IMR-90 (cell line): Measurements from ENCODE around the gene TAX1BP1. TPM values are rescaled to one million over a fixed set of nuclear protein-coding genes. Genes with fewer than 3 reads are reported as not detected.

ENCODE experiments used
- ATAC-seq: fragments of 200-7000 bp; cut with Tn5 transposase; 2 replicates; pipeline ENCODE4 v1.9.1; 2020; ENCODE audit warnings: low read depth, mild to moderate bottlenecking, moderate library complexity
- BruUV-seq: library from RNA; stranded (reverse); fragments of 400-500 nt; replicated peaks from 2 replicates; lab custom pipeline; 2021; lab: Mats Ljungman, UMichigan
- CTCF ChIA-PET: fragments of 300-600 bp; formaldehyde crosslinking; extraction: SDS; loops from one replicate; lab custom pipeline; 2021; ENCODE audit warnings: antibody characterized with exemption; lab: Yijun Ruan, JAX
- POLR2A ChIA-PET: fragments of 300-600 bp; sonication (Branson Sonifier 250); formaldehyde crosslinking; loops from one replicate; lab custom pipeline; 2022; ENCODE audit warnings: antibody characterized with exemption; ENCODE audit not compliant: unreplicated experiment; lab: Charles Lee
- DNase-seq: peaks from one replicate; pipeline ENCODE4 v3.0.0; 2013
- H2AFZ ChIP-seq: replicated peaks from 2 replicates; pipeline ENCODE3; 2013; ENCODE audit warnings: low read length, mild to moderate bottlenecking; ENCODE audit not compliant: poor library complexity
- H2AK5ac ChIP-seq: 2 replicates; pipeline ENCODE4 v1.6.1; 2013; ENCODE audit warnings: low read depth, low read length, inconsistent platforms
- H2AK9ac ChIP-seq: replicated peaks from 2 replicates; pipeline ENCODE3; 2013; ENCODE audit warnings: mild to moderate bottlenecking, low read depth, low read length, moderate library complexity; ENCODE audit not compliant: poor library complexity
- H2BK120ac ChIP-seq: 2 replicates; pipeline ENCODE4 v1.6.1; 2013; ENCODE audit warnings: low read depth, low read length, inconsistent platforms
- H2BK15ac ChIP-seq: 3 replicates; pipeline ENCODE4 v1.6.1; 2013; ENCODE audit warnings: low read depth, low read length, inconsistent platforms
- H2BK20ac ChIP-seq: 2 replicates; pipeline ENCODE4 v1.6.1; 2013; ENCODE audit warnings: low read depth, mild to moderate bottlenecking, inconsistent platforms, low read length, moderate library complexity
- H2BK5ac ChIP-seq: 2 replicates; pipeline ENCODE4 v1.6.1; 2013; ENCODE audit warnings: mild to moderate bottlenecking, low read depth, low read length, inconsistent platforms; ENCODE audit not compliant: poor library complexity, severe bottlenecking
- H3K14ac ChIP-seq: replicated peaks from 2 replicates; pipeline ENCODE4 v1.6.1; 2013; ENCODE audit warnings: low read depth, low read length, inconsistent platforms
- H3K18ac ChIP-seq: 2 replicates; pipeline ENCODE4 v1.6.1; 2013; ENCODE audit warnings: low read depth, low read length, control low read depth
- H3K23ac ChIP-seq: 2 replicates; pipeline ENCODE4 v1.6.1; 2013; ENCODE audit warnings: low read depth, low read length, inconsistent platforms
- H3K27ac ChIP-seq: 2 replicates; pipeline ENCODE4 v1.5.1; 2013; ENCODE audit warnings: mild to moderate bottlenecking, control low read depth, low read length; ENCODE audit not compliant: insufficient read depth
- H3K27me3 ChIP-seq: 2 replicates; pipeline ENCODE4 v1.6.1; 2013; ENCODE audit warnings: low read length; ENCODE audit not compliant: control insufficient read depth, insufficient read depth
- H3K36me3 ChIP-seq: 2 replicates; pipeline ENCODE4 v1.6.1; 2013; ENCODE audit warnings: low read length, mixed read lengths; ENCODE audit not compliant: control insufficient read depth, insufficient read depth
- H3K4ac ChIP-seq: 2 replicates; pipeline ENCODE4 v1.6.1; 2013; ENCODE audit warnings: low read depth, low read length, inconsistent platforms
- H3K4me1 ChIP-seq: 2 replicates; pipeline ENCODE4 v1.6.1; 2013; ENCODE audit warnings: low read length, mixed read lengths; ENCODE audit not compliant: control insufficient read depth, insufficient read depth
- H3K4me2 ChIP-seq: 2 replicates; pipeline ENCODE4 v1.6.1; 2013; ENCODE audit warnings: low read depth, mild to moderate bottlenecking, control low read depth, low read length, moderate library complexity
- H3K4me3 ChIP-seq: 2 replicates; pipeline ENCODE4 v1.5.1; 2013; ENCODE audit warnings: low read depth, mild to moderate bottlenecking, control low read depth, low read length, moderate library complexity; ENCODE audit not compliant: insufficient read depth
- H3K56ac ChIP-seq: 2 replicates; pipeline ENCODE4 v1.6.1; 2013; ENCODE audit warnings: low read length, inconsistent platforms; ENCODE audit not compliant: insufficient read depth; ENCODE audit errors: extremely low read depth
- H3K79me1 ChIP-seq, 2 experiments: 2 replicates each; pipeline ENCODE4 v1.6.1; 2013; ENCODE audit warnings: low read length in 2 of 2, inconsistent platforms in 1 of 2, low read depth in 1 of 2
- H3K9ac ChIP-seq: 2 replicates; pipeline ENCODE4 v1.6.1; 2013; ENCODE audit warnings: low read depth, low read length, control low read depth
- H3K9me1 ChIP-seq: 2 replicates; pipeline ENCODE4 v1.6.1; 2013; ENCODE audit warnings: low read length, inconsistent platforms; ENCODE audit not compliant: insufficient read depth
- H3K9me3 ChIP-seq: 2 replicates; pipeline ENCODE4 v1.6.1; 2013; ENCODE audit warnings: low read length; ENCODE audit not compliant: control insufficient read depth, insufficient read depth
- H4K20me1 ChIP-seq: 2 replicates; pipeline ENCODE4 v1.6.1; 2013; ENCODE audit warnings: low read length, inconsistent platforms; ENCODE audit not compliant: insufficient read depth
- H4K5ac ChIP-seq: 2 replicates; pipeline ENCODE4 v1.6.1; 2013; ENCODE audit warnings: mild to moderate bottlenecking, low read depth, low read length, control low read depth
- H4K8ac ChIP-seq, 2 experiments: 2 replicates each; pipeline ENCODE4 v1.6.1; 2013; ENCODE audit warnings: low read depth in 2 of 2, low read length in 2 of 2, control low read depth in 1 of 2, inconsistent platforms in 1 of 2
- H4K91ac ChIP-seq: 2 replicates; pipeline ENCODE4 v1.6.1; 2013; ENCODE audit warnings: low read depth, low read length, inconsistent platforms; ENCODE audit not compliant: insufficient read depth
- CEBPB ChIP-seq: IDR thresholded peaks from 2 replicates; pipeline ENCODE4 v1.6.1; 2012; ENCODE audit warnings: low read depth, low read length, improper control_type of control experiment
- POLR2A ChIP-seq: IDR thresholded peaks from 2 replicates; pipeline ENCODE4 v1.6.1; 2012; ENCODE audit warnings: mild to moderate bottlenecking, low read depth, low read length
- dilution Hi-C: fragments of 300-500 bp; cut with HindIII; formaldehyde crosslinking; loops from one replicate; pipeline ENCODE4 v1.14.3; 2018; ENCODE audit warnings: low sequenced_read_pairs; ENCODE audit not compliant: unreplicated experiment
- in situ Hi-C: fragments of 300-500 bp; cut with MboI; formaldehyde crosslinking; loops from 3 replicates; pipeline ENCODE4 v1.14.3; 2019; ENCODE audit warnings: low sequenced_read_pairs, inconsistent platforms, mixed read lengths
- intact Hi-C: fragments of 100-400 bp; cut with micrococcal nuclease; formaldehyde crosslinking; loops from 2 replicates; pipeline ENCODE4 v1.10.0; 2022
- polyA plus RNA-seq, 3 experiments: library from polyadenylated mRNA; depleted of rRNA; stranded (reverse); fragments of >200 nt; gene quantifications; 2 replicates each; pipeline ENCODE4 v1.2.3, GENCODE V29; 2012; ENCODE audit warnings: low replicate concordance in 1 of 3
- total RNA-seq: library from RNA; depleted of rRNA; stranded (reverse); fragments of >200 nt; gene quantifications from 2 replicates; pipeline ENCODE4 v1.2.3, GENCODE V29; 2012

The TAX1BP1 gene
- total and polyA plus RNA-seq, 2 of the 4 experiments (the other 2 are of a cell fraction): 49.0 to 52.7 TPM

DNA sequence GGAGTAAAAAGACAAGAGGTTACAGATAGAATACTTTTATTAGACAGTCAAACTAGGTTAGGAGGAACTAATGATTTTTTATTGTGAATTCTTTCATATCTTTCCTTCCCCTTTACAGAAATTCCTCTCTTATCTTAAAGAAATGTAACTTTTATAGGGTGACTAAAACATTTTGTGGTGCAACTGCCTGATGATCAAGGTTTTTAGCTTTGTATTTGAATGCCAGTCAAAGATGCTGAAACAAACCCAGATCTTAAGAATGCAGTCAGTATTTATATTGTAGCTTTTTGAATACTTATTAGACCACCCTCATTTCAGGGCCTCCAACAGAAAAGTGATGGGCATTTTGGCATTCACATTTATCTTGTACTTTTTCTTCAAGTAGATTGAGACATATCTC is 27.4 kb downstream of the TAX1BP1 start:
- Histone ChIP-seq H4K20me1 (peaks cover 9% of the 10 kb centered on the region), H3K9ac (no peak overlapping the region), H3K27me3 (no peaks in the 10 kb centered on the region), H2BK15ac (no peak overlapping the region), H3K4me3 (no peak overlapping the region), H3K4ac (no peak overlapping the region), H2BK5ac (no peak overlapping the region), H3K9me1 (no peaks in the 10 kb centered on the region; the same call in 1 of the 2 replicates), H3K4me2 (no peak overlapping the region), H3K56ac (no peak overlapping the region), H4K91ac (no peak overlapping the region), H2AK9ac (no peak overlapping the region), H3K23ac (no peak overlapping the region), H2BK20ac (no peak overlapping the region), H3K9me3 (no peaks in the 10 kb centered on the region), H2AK5ac (no peak overlapping the region), H2AFZ (no peak overlapping the region), H3K18ac (no peak overlapping the region), H3K4me1 (peaks cover 4% of the 10 kb centered on the region), H2BK120ac (no peak overlapping the region), H3K27ac (no peak overlapping the region), H3K36me3 (peaks cover 8% of the 10 kb centered on the region), H3K79me1 (peaks cover 29 to 34% of the 10 kb centered on the region in 2 experiments; a peak in 3 of 4 replicates), H4K5ac (no peak overlapping the region), H4K8ac (no peak overlapping the region), H3K14ac (no peak overlapping the region)
- CTCF ChIA-PET: interaction anchor here (0.7 to 1.0 kb wide), 2 partner anchors 7 to 105 kb away, joined by 3 to 4 read pairs; partner anchors contain the start of gene HIBADH
- ATAC-seq: peak; percentile 24; the same call in 1 of the 2 replicates
- no peak for TF ChIP-seq POLR2A
- peak; percentile 61 for TF ChIP-seq CEBPB
- dilution Hi-C loops (no loop called here), in situ Hi-C loops (no loop called here), intact Hi-C loops (no loop called here)
- BruUV-seq: no TSS peak
- DNase-seq: peak; percentile 24
- POLR2A ChIA-PET: interaction anchor here (0.6 kb wide), 1 partner anchor 1606 kb away, joined by 4 read pairs; no protein-coding TSS in a partner anchor
